ENCODE results near the gene TMEM255A. TPM values are rescaled to one million over a fixed set of nuclear protein-coding genes. Genes with fewer than 3 reads are reported as not detected.

The TMEM255A gene
- total and polyA plus RNA-seq, 8 donors: 0.25 to 2.0 (median 0.65) TPM; not detected in 2

- H3K4me1 ChIP-seq: no peaks in the 10 kb centered on the region
- no peak overlapping the region for H3K27ac ChIP-seq
- TF ChIP-seq EP300 (IDR thresholded peaks at IDR 0.05): no peak
- no peak for TF ChIP-seq POLR2AphosphoS5 (IDR thresholded peaks at IDR 0.05)
- no peak for TF ChIP-seq POLR2A (IDR thresholded peaks at IDR 0.05)
- no peak for TF ChIP-seq CTCF (IDR thresholded peaks at IDR 0.05)
- no peaks in the 10 kb centered on the region for H3K27me3 ChIP-seq
- H3K9me3 ChIP-seq: peaks cover 0 to 39% (median 22%) of the 10 kb centered on the region in 4 donors
- intact Hi-C loops (cut with DNase I; ENCODE audit: low total_unique reads): no loop called here
- 22 to 85% (median 42%) methylated on average over 2 of the region's 2 CpGs for WGBS, 5 donors
- no peak for DNase-seq
- H3K36me3 ChIP-seq: no peaks in the 10 kb centered on the region
- no peak overlapping the region for H3K4me3 ChIP-seq
These were observed 22.9 kb upstream of the TMEM255A start for GRCh38 chrX:120334151-120334550.

DNA sequence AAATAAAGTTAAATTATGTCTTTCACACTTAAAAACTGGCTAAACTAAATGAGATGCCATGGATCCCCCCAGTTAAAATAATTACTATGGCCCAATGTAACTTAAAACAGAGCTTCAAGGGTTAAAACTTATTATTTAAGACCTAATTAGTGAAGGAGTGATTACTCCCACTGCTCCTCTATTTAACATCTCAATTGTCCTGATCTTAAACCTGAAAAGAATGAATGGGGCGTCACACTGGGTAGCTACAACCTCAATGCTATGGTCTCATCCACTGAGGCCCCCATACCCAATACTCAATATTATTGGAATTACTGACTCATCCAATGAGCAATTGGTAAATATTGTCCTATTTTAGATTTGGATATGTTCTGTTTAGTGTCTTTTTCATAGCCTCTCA lies 21.1 kb upstream of the TMEM255A start:
- Histone ChIP-seq H3K4me3 (no peak overlapping the region), H3K27ac (no peak overlapping the region), H3K9me3 (peaks cover 0 to 26% (median 17%) of the 10 kb centered on the region in 4 donors), H3K27me3 (no peaks in the 10 kb centered on the region), H3K4me1 (no peaks in the 10 kb centered on the region), H3K36me3 (no peaks in the 10 kb centered on the region)
- TF ChIP-seq POLR2A (IDR thresholded peaks at IDR 0.05) (no peak), POLR2AphosphoS5 (IDR thresholded peaks at IDR 0.05) (no peak), EP300 (IDR thresholded peaks at IDR 0.05) (no peak), CTCF (IDR thresholded peaks at IDR 0.05) (no peak)
- intact Hi-C loops (cut with DNase I; ENCODE audit: low total_unique reads): no loop called here
- no peak for DNase-seq
- WGBS, 5 donors: 35 to 93% (median 84%) methylated on average over 1 of the region's 1 CpG

DNA sequence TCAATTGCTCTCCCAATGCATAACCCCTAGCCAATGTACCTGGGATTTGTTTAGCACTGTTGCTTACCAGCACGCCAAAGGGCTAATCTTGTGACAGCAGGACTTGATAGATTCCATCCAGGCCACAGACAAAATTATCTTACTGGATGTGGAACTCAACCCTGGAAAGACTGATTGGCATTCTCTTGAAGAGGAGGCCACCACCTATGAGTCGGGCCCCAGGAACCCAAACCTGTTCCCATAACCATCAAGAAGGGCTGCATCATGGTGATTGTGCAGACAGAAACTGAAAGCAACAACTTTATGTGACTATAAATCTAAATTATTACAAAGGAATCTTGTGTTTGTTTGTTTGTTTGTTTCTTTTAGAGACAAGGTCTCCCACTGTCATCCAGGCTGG lies 19.9 kb upstream of the TMEM255A start:
- Histone ChIP-seq H3K4me3 (no peak overlapping the region), H3K9me3 (peaks cover 0 to 15% (median 5%) of the 10 kb centered on the region in 4 donors), H3K36me3 (no peaks in the 10 kb centered on the region), H3K27me3 (no peaks in the 10 kb centered on the region), H3K27ac (no peak overlapping the region), H3K4me1 (no peaks in the 10 kb centered on the region)
- no peak for DNase-seq
- no peak for TF ChIP-seq POLR2AphosphoS5 (IDR thresholded peaks at IDR 0.05)
- no peak for TF ChIP-seq POLR2A (IDR thresholded peaks at IDR 0.05)
- no peak for TF ChIP-seq EP300 (IDR thresholded peaks at IDR 0.05)
- no peak for TF ChIP-seq CTCF (IDR thresholded peaks at IDR 0.05)
- intact Hi-C loops (cut with DNase I; ENCODE audit: low total_unique reads): no loop called here
- WGBS, 5 donors: 74 to 93% (median 89%) methylated on average over 2 of the region's 2 CpGs

DNA sequence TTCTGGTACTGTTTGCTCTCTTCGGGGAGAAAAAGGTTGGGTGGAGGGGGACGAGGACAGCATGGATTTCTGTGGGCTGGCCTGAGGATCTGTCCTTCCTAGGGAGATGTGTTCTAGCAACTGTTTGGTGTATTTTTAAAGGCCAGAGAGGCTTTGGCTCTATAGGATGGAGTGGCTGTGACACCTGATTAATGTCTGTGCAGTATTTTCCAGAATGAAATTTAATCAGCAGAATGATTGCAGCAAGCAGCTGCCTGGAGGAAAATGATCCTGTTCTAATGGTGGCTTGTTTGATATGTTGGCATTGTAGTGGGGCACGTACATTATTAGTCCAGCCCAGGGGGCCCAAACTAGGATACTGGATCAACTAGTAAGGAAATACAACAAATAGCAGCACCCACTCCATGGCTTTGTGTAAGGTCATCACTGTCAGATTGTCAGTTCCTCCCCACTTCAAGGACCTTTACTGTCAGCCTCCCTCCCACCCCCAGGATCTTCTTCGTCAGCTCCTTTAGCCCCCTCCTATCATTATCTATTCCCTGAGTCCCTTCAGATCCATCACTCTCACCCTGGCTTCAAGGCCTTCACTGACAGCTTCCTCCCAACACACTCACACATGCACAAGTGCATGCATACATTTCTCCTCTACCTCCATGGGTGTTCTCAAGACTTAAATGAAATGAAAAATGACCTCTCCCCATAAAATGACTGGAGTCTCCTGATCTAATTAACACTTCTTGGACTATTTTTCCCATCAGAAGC lies 10.4 kb upstream of the TMEM255A start:
- TF ChIP-seq POLR2A (IDR thresholded peaks at IDR 0.05) (no peak), CTCF (IDR thresholded peaks at IDR 0.05) (no peak), EP300 (IDR thresholded peaks at IDR 0.05) (no peak), POLR2AphosphoS5 (IDR thresholded peaks at IDR 0.05) (no peak)
- H3K4me3 ChIP-seq: no peak overlapping the region
- H3K4me1 ChIP-seq: no peaks in the 10 kb centered on the region
- no peak for DNase-seq
- WGBS, 5 donors: 60 to 81% (median 62%) methylated on average over 3 to 4 of the region's 4 CpGs
- H3K27me3 ChIP-seq: peaks cover 0 to 4% (median 0%) of the 10 kb centered on the region in 3 donors
- H3K36me3 ChIP-seq: no peaks in the 10 kb centered on the region
- no peak overlapping the region for H3K27ac ChIP-seq
- intact Hi-C loops (cut with DNase I; ENCODE audit: low total_unique reads): no loop called here
- H3K9me3 ChIP-seq: no peaks in the 10 kb centered on the region
